Measurements from ENCODE around the gene ACTR3C. TPM values are rescaled to one million over a fixed set of nuclear protein-coding genes. Genes with fewer than 3 reads are reported as not detected.
A peak's percentile ranks its signal among the peaks of the same experiment; 100 is the strongest.

Gene ACTR3C
- total RNA-seq, 1 experiment from 2014 or later = 4.5 TPM

DNA sequence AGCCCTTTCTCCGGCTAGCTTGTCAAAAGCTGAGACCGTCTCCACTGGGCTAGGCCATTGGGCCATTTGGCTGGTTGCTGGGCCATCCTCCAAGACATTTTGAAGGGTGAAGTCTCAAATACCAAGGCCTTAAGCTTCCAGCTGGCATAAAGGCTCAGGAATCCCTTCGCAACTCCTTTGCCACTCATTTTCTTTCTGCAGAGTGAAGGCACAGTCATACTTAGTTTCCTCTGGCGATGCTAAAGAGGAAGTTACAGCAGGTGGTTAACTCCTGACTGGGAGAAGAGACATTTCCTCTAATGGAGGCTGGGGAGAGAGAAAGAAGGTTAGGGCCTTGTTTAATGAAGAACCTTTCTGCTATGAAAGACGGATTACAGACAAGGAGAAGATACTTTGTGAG is 40.5 kb upstream of the ACTR3C start:
- ChIA-PET CTCF (no interaction called here), POLR2A (ENCODE audit: low non-redundant PET) (no interaction called here)
- Histone ChIP-seq H3K27me3 (replicated peaks; ENCODE audit: insufficient read depth, low read depth, low read length, poor library complexity) (no peaks in the 10 kb centered on the region), H3K4me1 (ENCODE audit: insufficient read depth, low read length, poor library complexity, severe bottlenecking) (peaks cover 25% of the 10 kb centered on the region), H3K4me3 (ENCODE audit: low read depth, low read length, poor library complexity, severe bottlenecking) (no peak overlapping the region), H3K27ac (ENCODE audit: low read depth, low read length, poor library complexity, severe bottlenecking) (peak overlapping the region; percentile 53), H3K36me3 (ENCODE audit: insufficient read depth, low read length, poor library complexity, severe bottlenecking) (no peaks in the 10 kb centered on the region), H3K9me3 (ENCODE audit: low read depth, low read length, poor library complexity, severe bottlenecking) (no peaks in the 10 kb centered on the region)
- no TSS peak for BruUV-seq (replicated peaks)
- intact Hi-C loops (cut with micrococcal nuclease; ENCODE audit: unreplicated experiment) = no loop called here
- no peak for TF ChIP-seq EZH2 (IDR thresholded peaks at IDR 0.05; ENCODE audit: borderline replicate concordance, low read depth, low read length, poor library complexity, severe bottlenecking)
- TF ChIP-seq, protein P1, sequence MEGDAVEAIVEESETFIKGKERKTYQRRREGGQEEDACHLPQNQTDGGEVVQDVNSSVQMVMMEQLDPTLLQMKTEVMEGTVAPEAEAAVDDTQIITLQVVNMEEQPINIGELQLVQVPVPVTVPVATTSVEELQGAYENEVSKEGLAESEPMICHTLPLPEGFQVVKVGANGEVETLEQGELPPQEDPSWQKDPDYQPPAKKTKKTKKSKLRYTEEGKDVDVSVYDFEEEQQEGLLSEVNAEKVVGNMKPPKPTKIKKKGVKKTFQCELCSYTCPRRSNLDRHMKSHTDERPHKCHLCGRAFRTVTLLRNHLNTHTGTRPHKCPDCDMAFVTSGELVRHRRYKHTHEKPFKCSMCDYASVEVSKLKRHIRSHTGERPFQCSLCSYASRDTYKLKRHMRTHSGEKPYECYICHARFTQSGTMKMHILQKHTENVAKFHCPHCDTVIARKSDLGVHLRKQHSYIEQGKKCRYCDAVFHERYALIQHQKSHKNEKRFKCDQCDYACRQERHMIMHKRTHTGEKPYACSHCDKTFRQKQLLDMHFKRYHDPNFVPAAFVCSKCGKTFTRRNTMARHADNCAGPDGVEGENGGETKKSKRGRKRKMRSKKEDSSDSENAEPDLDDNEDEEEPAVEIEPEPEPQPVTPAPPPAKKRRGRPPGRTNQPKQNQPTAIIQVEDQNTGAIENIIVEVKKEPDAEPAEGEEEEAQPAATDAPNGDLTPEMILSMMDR (conservative IDR thresholded peaks at IDR 0.05; ENCODE audit: low read depth, low read length) = no peak
- DNase-seq (ENCODE audit: low spot score) = peak; percentile 49

DNA sequence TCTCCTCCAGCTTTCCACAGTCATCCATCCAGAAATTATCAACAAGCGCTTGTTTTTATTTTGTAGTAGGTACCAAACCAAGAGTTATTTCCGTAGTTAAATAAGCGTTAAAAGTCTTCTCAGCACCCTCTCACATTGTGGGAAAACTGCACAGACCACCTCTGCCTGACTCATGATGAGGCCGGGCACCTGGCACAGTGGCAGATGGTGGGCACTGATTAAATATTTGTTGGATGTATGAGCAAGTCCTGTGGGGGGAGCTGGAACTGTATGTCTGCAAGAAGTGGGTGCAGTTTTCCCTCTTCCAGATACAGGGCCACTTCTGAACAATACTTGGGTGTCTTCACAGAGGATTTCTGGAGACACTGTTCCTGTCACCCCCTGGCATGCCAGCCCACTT is 40.0 kb upstream of the ACTR3C start:
- no peaks in the 10 kb centered on the region for H3K27me3 ChIP-seq (replicated peaks; ENCODE audit: insufficient read depth, low read depth, low read length, poor library complexity)
- BruUV-seq (replicated peaks) = no TSS peak
- POLR2A ChIA-PET (ENCODE audit: low non-redundant PET) = no interaction called here
- CTCF ChIA-PET = no interaction called here
- no peaks in the 10 kb centered on the region for H3K9me3 ChIP-seq (ENCODE audit: low read depth, low read length, poor library complexity, severe bottlenecking)
- peaks cover 30% of the 10 kb centered on the region for H3K4me1 ChIP-seq (ENCODE audit: insufficient read depth, low read length, poor library complexity, severe bottlenecking)
- no peaks in the 10 kb centered on the region for H3K36me3 ChIP-seq (ENCODE audit: insufficient read depth, low read length, poor library complexity, severe bottlenecking)
- intact Hi-C loops (cut with micrococcal nuclease; ENCODE audit: unreplicated experiment) = no loop called here
- H3K4me3 ChIP-seq (ENCODE audit: low read depth, low read length, poor library complexity, severe bottlenecking) = no peak overlapping the region
- no peak for TF ChIP-seq EZH2 (IDR thresholded peaks at IDR 0.05; ENCODE audit: borderline replicate concordance, low read depth, low read length, poor library complexity, severe bottlenecking)
- TF ChIP-seq, protein P1 (conservative IDR thresholded peaks at IDR 0.05; ENCODE audit: low read depth, low read length) = no peak
- no peak for DNase-seq (ENCODE audit: low spot score)
- peak overlapping the region; percentile 53 for H3K27ac ChIP-seq (ENCODE audit: low read depth, low read length, poor library complexity, severe bottlenecking)

DNA sequence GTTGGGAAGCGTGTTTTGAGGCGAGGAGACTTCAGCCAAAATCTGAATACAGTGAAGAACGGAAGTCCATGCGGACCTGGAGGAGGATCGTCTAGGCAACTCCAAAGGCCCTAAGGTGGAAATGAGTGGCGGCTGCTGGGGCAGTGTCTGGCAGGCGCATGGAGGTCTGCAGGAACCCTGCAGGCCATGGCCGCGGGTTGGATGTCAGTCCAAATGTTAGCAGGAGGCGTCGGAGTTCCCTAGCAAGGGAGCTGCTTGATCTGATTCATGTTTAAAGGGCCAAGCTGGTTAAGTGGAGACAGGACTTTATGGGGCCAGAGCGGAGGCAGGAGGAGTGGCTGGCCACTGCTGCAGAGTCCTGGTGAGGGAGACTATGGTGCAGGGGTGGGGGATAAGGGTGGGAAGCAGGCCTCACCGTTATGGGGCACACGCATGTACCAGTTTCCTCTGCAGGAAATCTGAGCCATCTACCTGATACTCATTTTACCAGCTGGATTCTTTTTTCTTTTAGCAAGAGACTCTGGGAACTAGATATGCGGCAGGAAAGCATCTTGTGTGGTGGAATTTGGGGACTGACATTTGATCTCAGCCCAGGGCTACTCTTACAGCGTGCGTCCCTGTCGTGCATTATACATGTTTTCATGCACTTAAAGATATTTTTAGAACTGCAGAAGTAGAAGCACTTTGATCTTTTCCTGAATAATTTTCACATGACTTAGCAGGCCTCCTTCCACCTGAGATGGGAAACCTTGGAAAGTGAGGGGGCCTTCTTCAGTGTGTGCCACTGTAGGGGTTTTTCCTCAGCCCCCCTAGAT is 38.7 kb upstream of the ACTR3C start:
- Histone ChIP-seq H3K27ac (ENCODE audit: low read depth, low read length, poor library complexity, severe bottlenecking) (no peak overlapping the region), H3K36me3 (ENCODE audit: insufficient read depth, low read length, poor library complexity, severe bottlenecking) (no peaks in the 10 kb centered on the region), H3K27me3 (replicated peaks; ENCODE audit: insufficient read depth, low read depth, low read length, poor library complexity) (no peaks in the 10 kb centered on the region), H3K4me3 (ENCODE audit: low read depth, low read length, poor library complexity, severe bottlenecking) (no peak overlapping the region), H3K4me1 (ENCODE audit: insufficient read depth, low read length, poor library complexity, severe bottlenecking) (peaks cover 35% of the 10 kb centered on the region), H3K9me3 (ENCODE audit: low read depth, low read length, poor library complexity, severe bottlenecking) (no peaks in the 10 kb centered on the region)
- DNase-seq (ENCODE audit: low spot score) = no peak
- intact Hi-C loops (cut with micrococcal nuclease; ENCODE audit: unreplicated experiment) = no loop called here
- TF ChIP-seq, protein P1 (conservative IDR thresholded peaks at IDR 0.05; ENCODE audit: low read depth, low read length) = no peak
- no peak for TF ChIP-seq EZH2 (IDR thresholded peaks at IDR 0.05; ENCODE audit: borderline replicate concordance, low read depth, low read length, poor library complexity, severe bottlenecking)
- ChIA-PET CTCF (interaction anchor here (0.7 kb wide), 1 partner anchor 14 kb away, joined by 3 read pairs; no protein-coding TSS in a partner anchor), POLR2A (ENCODE audit: low non-redundant PET) (no interaction called here)
- no TSS peak for BruUV-seq (replicated peaks)
